Endothelial cell of umbilical vein (primary cell): ENCODE results near the gene RASAL2. TPM values are rescaled to one million over a fixed set of nuclear protein-coding genes. Genes with fewer than 3 reads are reported as not detected.

Source experiments
- BruUV-seq: library from RNA; stranded (reverse); fragments of 400-500 nt; replicated peaks from 2 replicates; lab custom pipeline; 2021; lab: Mats Ljungman, UMichigan
- CTCF ChIA-PET: fragments of 300-600, 350-600 bp; sonication (Branson Sonifier 250); formaldehyde crosslinking; loops from one replicate; lab custom pipeline; 2021; ENCODE audit warnings: antibody characterized with exemption, inconsistent platforms; lab: Charles Lee
- POLR2A ChIA-PET: fragments of 300-600, 350-600 bp; sonication (Branson Sonifier 250); formaldehyde crosslinking; loops from one replicate; lab custom pipeline; 2021; ENCODE audit warnings: antibody characterized with exemption, inconsistent platforms; lab: Charles Lee
- DNase-seq: peaks from one replicate; pipeline ENCODE4 v3.0.0-alpha.2; 2011; ENCODE audit warnings: low read depth, low spot score
- FAIRE-seq: peaks from 2 replicates; lab custom pipeline; 2011; peaks lifted over from hg19 to GRCh38; lab: Jason Lieb, UNC
- H2AFZ ChIP-seq: 2 replicates; pipeline ENCODE4 v1.6.0; 2012; ENCODE audit warnings: low read depth, low read length, control low read depth, inconsistent platforms
- H3K27ac ChIP-seq: 2 replicates; pipeline ENCODE4 v1.5.1; 2011; ENCODE audit warnings: low read depth, mild to moderate bottlenecking, control low read depth, low read length, moderate library complexity; ENCODE audit not compliant: insufficient read depth
- H3K27me3 ChIP-seq, 2 experiments: 2 replicates each; pipeline versions ENCODE4 v1.6.0 to v1.6.1; 2011; ENCODE audit warnings: low read length in 2 of 2, mixed read lengths in 1 of 2; ENCODE audit not compliant: control insufficient read depth in 2 of 2, insufficient read depth in 2 of 2
- H3K36me3 ChIP-seq, 2 experiments: 2 replicates in 1 of 2; 3 replicates in 1 of 2; pipeline ENCODE4 v1.5.1; 2011; ENCODE audit warnings: low read length in 2 of 2, mild to moderate bottlenecking in 1 of 2, moderate library complexity in 1 of 2; ENCODE audit not compliant: control insufficient read depth in 2 of 2, insufficient read depth in 2 of 2; ENCODE audit errors: extremely low read depth in 1 of 2
- H3K4me1 ChIP-seq: 3 replicates; pipeline ENCODE4 v1.5.1; 2011; ENCODE audit warnings: mild to moderate bottlenecking, low read length; ENCODE audit not compliant: control insufficient read depth, insufficient read depth; ENCODE audit errors: extremely low read depth
- H3K4me2 ChIP-seq: 2 replicates; pipeline ENCODE4 v1.6.1; 2011; ENCODE audit warnings: low read length, control low read depth, mixed read lengths; ENCODE audit not compliant: insufficient read depth
- H3K4me3 ChIP-seq, 3 experiments: fragments of 200-600 bp in 1 of 3; sonication (generic), shearing (Covaris generic) in 1 of 3; replicated peaks in 1 of 3; 2 replicates each; pipeline ENCODE4 v1.5.1; 2011 to 2016; ENCODE audit warnings: control low read depth in 3 of 3, low read length in 3 of 3, mild to moderate bottlenecking in 2 of 3, inconsistent platforms in 1 of 3, low read depth in 1 of 3, moderate library complexity in 1 of 3; ENCODE audit not compliant: insufficient read depth in 1 of 3
- H3K79me2 ChIP-seq: 2 replicates; pipeline ENCODE4 v1.6.0; 2012; ENCODE audit warnings: low read length, inconsistent platforms; ENCODE audit not compliant: control insufficient read depth, insufficient read depth
- H3K9ac ChIP-seq: replicated peaks from 2 replicates; pipeline ENCODE3; 2011; ENCODE audit warnings: low read length, control low read depth; ENCODE audit not compliant: insufficient read depth; ENCODE audit errors: extremely low read depth
- H3K9me1 ChIP-seq: replicated peaks from 3 replicates; pipeline ENCODE4 v1.6.0; 2011; ENCODE audit warnings: mild to moderate bottlenecking, low read length; ENCODE audit not compliant: control insufficient read depth, insufficient read depth; ENCODE audit errors: extremely low read depth
- H3K9me3 ChIP-seq: replicated peaks from 2 replicates; pipeline ENCODE4 v1.5.1; 2012; ENCODE audit warnings: low read length, inconsistent platforms; ENCODE audit not compliant: control insufficient read depth, insufficient read depth
- H4K20me1 ChIP-seq: replicated peaks from 2 replicates; pipeline ENCODE3; 2011; ENCODE audit warnings: mild to moderate bottlenecking, low read length; ENCODE audit not compliant: control insufficient read depth, insufficient read depth; ENCODE audit errors: extremely low read depth
- EZH2 ChIP-seq: IDR thresholded peaks from 2 replicates; pipeline ENCODE4 v1.6.1; 2012; ENCODE audit warnings: borderline replicate concordance, low read depth, mild to moderate bottlenecking, moderate library complexity, low read length, inconsistent platforms; ENCODE audit not compliant: severe bottlenecking
- FOS ChIP-seq: IDR thresholded peaks from 2 replicates; pipeline ENCODE4 v1.6.1; 2011; ENCODE audit warnings: mild to moderate bottlenecking, low read length, moderate library complexity, borderline replicate concordance; ENCODE audit not compliant: insufficient read depth
- GATA2 ChIP-seq: IDR thresholded peaks from 2 replicates; pipeline ENCODE4 v1.7.0; 2011; ENCODE audit warnings: low read depth, mild to moderate bottlenecking, moderate library complexity, mixed read lengths, low read length; ENCODE audit not compliant: insufficient read length, insufficient read depth
- JUN ChIP-seq: IDR thresholded peaks from 2 replicates; pipeline ENCODE4 v1.6.1; 2011; ENCODE audit warnings: borderline replicate concordance, low read depth; ENCODE audit not compliant: insufficient read length, insufficient read depth
- MYC ChIP-seq: IDR thresholded peaks from one replicate; pipeline ENCODE4 v1.6.1; 2011; ENCODE audit warnings: mild to moderate bottlenecking, low read depth, low read length
- POLR2A ChIP-seq: IDR thresholded peaks from 2 replicates; pipeline ENCODE4 v1.6.1; 2012; ENCODE audit warnings: low read depth, mild to moderate bottlenecking, control low read depth, low read length
- POLR2AphosphoS5 ChIP-seq: IDR thresholded peaks from 2 replicates; pipeline ENCODE4 v1.6.1; 2012; ENCODE audit warnings: low read depth, mild to moderate bottlenecking, control low read depth, low read length, moderate library complexity; ENCODE audit not compliant: insufficient read depth
- dilution Hi-C: fragments of 300-500 bp; cut with MboI; formaldehyde crosslinking; loops from one replicate; pipeline ENCODE4 v1.15.0; 2019; ENCODE audit warnings: low sequenced_read_pairs; ENCODE audit not compliant: extremely low pct_ligation_motif_present
- intact Hi-C: fragments of 100-400 bp; cut with micrococcal nuclease; formaldehyde crosslinking; loops from one replicate; pipeline ENCODE4 v1.10.0; 2022
- polyA plus RNA-seq, 4 experiments: library from polyadenylated mRNA; depleted of rRNA in 3 of 4; stranded (reverse) in 3 of 4; unstranded in 1 of 4; fragments of >200 nt; gene quantifications; 2 replicates each; pipeline versions ENCODE4 v1.2.1 to v1.2.3, GENCODE V29; 2011 to 2012; ENCODE audit warnings: missing spikeins in 1 of 4
- total RNA-seq: library from RNA; stranded (reverse); gene quantifications from 2 replicates; pipeline ENCODE4 v1.2.3, GENCODE V29; 2021
- TF ChIP-seq, protein P1 (sequence below), 2 donors: IDR thresholded peaks; 1 replicate in 1 of 2; 2 replicates in 1 of 2; pipeline ENCODE4 v1.5.1; 2011; ENCODE audit warnings: low read length in 2 of 2, mild to moderate bottlenecking in 2 of 2, moderate library complexity in 2 of 2, control low read depth in 1 of 2, inconsistent platforms in 1 of 2, low read depth in 1 of 2; ENCODE audit not compliant: insufficient read depth in 1 of 2; ENCODE audit errors: extremely low read depth in 1 of 2
- TF ChIP-seq, protein P2 (sequence below): IDR thresholded peaks from 2 replicates; pipeline ENCODE4 v1.6.1; 2011; ENCODE audit not compliant: insufficient read depth, insufficient read length

Gene RASAL2
- total and polyA plus RNA-seq, 2 donors (not counting 3 experiments of a cell fraction or from before 2014, with no cell fraction given) = 12.5 to 15.5 TPM

DNA sequence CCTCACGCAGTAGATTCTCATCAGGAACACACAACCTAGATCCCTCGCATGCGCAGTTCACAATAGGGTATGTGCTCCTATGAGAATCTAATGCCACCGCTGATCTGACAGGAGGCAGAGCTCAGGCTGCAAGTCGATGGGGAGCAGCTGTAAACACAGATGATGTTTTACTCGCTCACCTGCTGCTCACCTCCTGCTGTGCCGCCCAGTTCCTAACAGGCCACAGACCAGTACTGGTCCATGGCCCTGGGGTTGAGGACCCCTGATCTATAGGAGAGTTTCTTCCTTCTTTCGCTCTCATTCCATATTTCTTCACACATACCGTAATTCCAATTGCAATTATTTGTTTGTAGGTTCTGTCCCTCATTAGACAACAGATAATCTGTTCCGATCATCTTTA, 299.5 kb downstream of the RASAL2 start:
- Histone ChIP-seq H3K27ac (no peak overlapping the region), H3K9ac (no peak overlapping the region), H4K20me1 (no peaks in the 10 kb centered on the region), H3K27me3 (no peaks in the 10 kb centered on the region), H3K9me3 (no peaks in the 10 kb centered on the region), H3K4me3 (no peak overlapping the region), H3K4me2 (no peak overlapping the region), H3K79me2 (no peaks in the 10 kb centered on the region), H3K9me1 (no peaks in the 10 kb centered on the region), H3K36me3 (no peaks in the 10 kb centered on the region), H2AFZ (no peak overlapping the region), H3K4me1 (no peaks in the 10 kb centered on the region)
- TF ChIP-seq, protein P1, sequence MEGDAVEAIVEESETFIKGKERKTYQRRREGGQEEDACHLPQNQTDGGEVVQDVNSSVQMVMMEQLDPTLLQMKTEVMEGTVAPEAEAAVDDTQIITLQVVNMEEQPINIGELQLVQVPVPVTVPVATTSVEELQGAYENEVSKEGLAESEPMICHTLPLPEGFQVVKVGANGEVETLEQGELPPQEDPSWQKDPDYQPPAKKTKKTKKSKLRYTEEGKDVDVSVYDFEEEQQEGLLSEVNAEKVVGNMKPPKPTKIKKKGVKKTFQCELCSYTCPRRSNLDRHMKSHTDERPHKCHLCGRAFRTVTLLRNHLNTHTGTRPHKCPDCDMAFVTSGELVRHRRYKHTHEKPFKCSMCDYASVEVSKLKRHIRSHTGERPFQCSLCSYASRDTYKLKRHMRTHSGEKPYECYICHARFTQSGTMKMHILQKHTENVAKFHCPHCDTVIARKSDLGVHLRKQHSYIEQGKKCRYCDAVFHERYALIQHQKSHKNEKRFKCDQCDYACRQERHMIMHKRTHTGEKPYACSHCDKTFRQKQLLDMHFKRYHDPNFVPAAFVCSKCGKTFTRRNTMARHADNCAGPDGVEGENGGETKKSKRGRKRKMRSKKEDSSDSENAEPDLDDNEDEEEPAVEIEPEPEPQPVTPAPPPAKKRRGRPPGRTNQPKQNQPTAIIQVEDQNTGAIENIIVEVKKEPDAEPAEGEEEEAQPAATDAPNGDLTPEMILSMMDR (IDR thresholded peaks at IDR 0.05; ENCODE audit: extremely low read depth in 1 of 2, insufficient read depth in 1 of 2, low read depth in 1 of 2, low read length in 2 of 2) = no peak
- TF ChIP-seq POLR2A (no peak), EZH2 (no peak), FOS (no peak), JUN (no peak), GATA2 (no peak), MYC (no peak), POLR2AphosphoS5 (no peak)
- TF ChIP-seq, protein P2, sequence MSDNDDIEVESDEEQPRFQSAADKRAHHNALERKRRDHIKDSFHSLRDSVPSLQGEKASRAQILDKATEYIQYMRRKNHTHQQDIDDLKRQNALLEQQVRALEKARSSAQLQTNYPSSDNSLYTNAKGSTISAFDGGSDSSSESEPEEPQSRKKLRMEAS = no peak
- dilution Hi-C loops = no loop called here
- FAIRE-seq = no peak
- intact Hi-C loops = no loop called here
- no TSS peak for BruUV-seq
- ChIA-PET POLR2A (no interaction called here), CTCF (no interaction called here)
- DNase-seq = no peak
